Measurements from ENCODE around the gene SLC6A17.

DNA sequence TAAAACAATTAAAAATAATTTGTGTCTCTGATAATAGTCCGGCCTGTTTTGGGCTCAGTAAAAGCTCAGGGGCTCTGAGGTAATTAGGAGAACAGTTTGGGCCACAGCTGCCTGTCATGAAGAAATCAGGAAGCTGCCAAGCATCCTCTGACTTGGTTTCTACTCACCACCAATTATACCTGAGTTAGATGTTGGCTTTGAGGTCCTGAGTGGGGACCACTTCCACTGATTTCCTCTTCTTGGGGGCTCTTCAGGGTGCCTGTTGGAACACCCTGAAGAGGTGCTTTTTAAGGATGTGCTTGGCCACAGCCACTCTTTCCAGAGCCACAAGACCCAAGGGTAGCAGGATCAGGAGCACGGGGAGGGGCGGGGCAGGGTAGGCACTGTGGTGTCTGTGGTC, 10.9 kb downstream of the SLC6A17 start:
- TF ChIP-seq, protein P1, sequence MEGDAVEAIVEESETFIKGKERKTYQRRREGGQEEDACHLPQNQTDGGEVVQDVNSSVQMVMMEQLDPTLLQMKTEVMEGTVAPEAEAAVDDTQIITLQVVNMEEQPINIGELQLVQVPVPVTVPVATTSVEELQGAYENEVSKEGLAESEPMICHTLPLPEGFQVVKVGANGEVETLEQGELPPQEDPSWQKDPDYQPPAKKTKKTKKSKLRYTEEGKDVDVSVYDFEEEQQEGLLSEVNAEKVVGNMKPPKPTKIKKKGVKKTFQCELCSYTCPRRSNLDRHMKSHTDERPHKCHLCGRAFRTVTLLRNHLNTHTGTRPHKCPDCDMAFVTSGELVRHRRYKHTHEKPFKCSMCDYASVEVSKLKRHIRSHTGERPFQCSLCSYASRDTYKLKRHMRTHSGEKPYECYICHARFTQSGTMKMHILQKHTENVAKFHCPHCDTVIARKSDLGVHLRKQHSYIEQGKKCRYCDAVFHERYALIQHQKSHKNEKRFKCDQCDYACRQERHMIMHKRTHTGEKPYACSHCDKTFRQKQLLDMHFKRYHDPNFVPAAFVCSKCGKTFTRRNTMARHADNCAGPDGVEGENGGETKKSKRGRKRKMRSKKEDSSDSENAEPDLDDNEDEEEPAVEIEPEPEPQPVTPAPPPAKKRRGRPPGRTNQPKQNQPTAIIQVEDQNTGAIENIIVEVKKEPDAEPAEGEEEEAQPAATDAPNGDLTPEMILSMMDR (IDR thresholded peaks at IDR 0.05): no peak
- no peak for TF ChIP-seq EZH2 (IDR thresholded peaks at IDR 0.05; ENCODE audit: borderline replicate concordance, insufficient read depth, low read depth, low read length, poor library complexity, severe bottlenecking)
